22Rv1 (cell line): ENCODE measurements around the gene CCNL1.
"Not testable (repeated sequence)": the region's sequence is repeated elsewhere in the genome, so short reads cannot be mapped to it uniquely, and the experiment has no call there.

Experiments
- ZFX ChIP-seq: fragments of 450-650 bp; IDR thresholded peaks from 2 replicates; pipeline ENCODE4 v1.6.1; 2017; ENCODE audit warnings: antibody characterized with exemption, borderline replicate concordance
- TF ChIP-seq, protein P1 (sequence below): fragments of 450-650 bp; IDR thresholded peaks from 2 replicates; pipeline ENCODE4 v1.5.1; 2017; ENCODE audit warnings: mild to moderate bottlenecking

DNA sequence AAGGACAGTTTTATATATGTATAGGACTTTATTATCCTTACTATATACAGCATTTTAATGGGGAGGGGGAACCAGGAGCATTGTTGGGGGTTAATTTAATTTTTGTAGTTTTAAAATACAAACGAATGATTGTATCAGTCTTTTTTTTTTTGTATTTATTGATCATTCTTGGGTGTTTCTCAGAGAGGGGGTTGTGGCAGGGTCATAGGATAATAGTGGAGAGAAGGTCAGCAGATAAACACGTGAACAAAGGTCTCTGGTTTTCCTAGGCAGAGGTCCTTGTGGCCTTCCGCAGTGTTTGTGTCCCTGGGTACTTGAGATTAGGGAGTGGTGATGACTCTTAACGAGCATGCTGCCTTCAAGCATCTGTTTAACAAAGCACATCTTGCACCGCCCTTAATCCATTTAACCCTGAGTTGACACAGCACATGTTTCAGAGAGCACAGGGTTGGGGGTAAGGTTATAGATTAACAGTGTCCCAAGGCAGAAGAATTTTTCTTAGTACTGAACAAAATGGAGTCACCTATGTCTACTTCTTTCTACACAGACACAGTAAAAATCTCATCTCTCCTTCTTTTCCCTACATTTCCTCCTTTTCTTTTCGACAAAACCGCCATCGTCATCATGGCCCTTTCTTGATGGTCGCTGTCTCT lies 18.0 kb upstream of the CCNL1 start:
- TF ChIP-seq, protein P1, sequence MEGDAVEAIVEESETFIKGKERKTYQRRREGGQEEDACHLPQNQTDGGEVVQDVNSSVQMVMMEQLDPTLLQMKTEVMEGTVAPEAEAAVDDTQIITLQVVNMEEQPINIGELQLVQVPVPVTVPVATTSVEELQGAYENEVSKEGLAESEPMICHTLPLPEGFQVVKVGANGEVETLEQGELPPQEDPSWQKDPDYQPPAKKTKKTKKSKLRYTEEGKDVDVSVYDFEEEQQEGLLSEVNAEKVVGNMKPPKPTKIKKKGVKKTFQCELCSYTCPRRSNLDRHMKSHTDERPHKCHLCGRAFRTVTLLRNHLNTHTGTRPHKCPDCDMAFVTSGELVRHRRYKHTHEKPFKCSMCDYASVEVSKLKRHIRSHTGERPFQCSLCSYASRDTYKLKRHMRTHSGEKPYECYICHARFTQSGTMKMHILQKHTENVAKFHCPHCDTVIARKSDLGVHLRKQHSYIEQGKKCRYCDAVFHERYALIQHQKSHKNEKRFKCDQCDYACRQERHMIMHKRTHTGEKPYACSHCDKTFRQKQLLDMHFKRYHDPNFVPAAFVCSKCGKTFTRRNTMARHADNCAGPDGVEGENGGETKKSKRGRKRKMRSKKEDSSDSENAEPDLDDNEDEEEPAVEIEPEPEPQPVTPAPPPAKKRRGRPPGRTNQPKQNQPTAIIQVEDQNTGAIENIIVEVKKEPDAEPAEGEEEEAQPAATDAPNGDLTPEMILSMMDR, result not testable (repeated sequence)
- not testable (repeated sequence) for TF ChIP-seq ZFX
